SK-N-SH treated with all-trans-retinoic acid at 6 μM for 48 hours (cell line): ENCODE data around the gene CFI.

Experiments used
- ATAC-seq: fragments of 200-7000 bp; cut with Tn5 transposase; 3 replicates; pipeline ENCODE4 v1.9.1; 2020; ENCODE audit warnings: mild to moderate bottlenecking, moderate library complexity
- BACH2 ChIP-seq: fragments of 250-450 bp; sonication (Bioruptor Pico); IDR thresholded peaks from 2 replicates; pipeline ENCODE4 v1.9.0; 2021; ENCODE audit warnings: mild to moderate bottlenecking, borderline replicate concordance
- CSDC2 ChIP-seq: fragments of 250-450 bp; sonication (Bioruptor Pico); IDR thresholded peaks from 2 replicates; pipeline ENCODE4 v1.5.0; 2020; ENCODE audit warnings: mild to moderate bottlenecking, moderate library complexity
- ESRRG ChIP-seq: fragments of 250-450 bp; sonication (Bioruptor Pico); IDR thresholded peaks from 2 replicates; pipeline ENCODE4 v1.6.1; 2021; ENCODE audit warnings: mild to moderate bottlenecking
- GLIS3 ChIP-seq: fragments of 250-450 bp; sonication (Bioruptor Pico); IDR thresholded peaks from 2 replicates; pipeline ENCODE4 v1.5.0; 2020; ENCODE audit warnings: mild to moderate bottlenecking, moderate library complexity
- ISL1 ChIP-seq: fragments of 250-450 bp; sonication (Bioruptor Pico); IDR thresholded peaks from 2 replicates; pipeline ENCODE4 v2.1.2; 2022; ENCODE audit warnings: mild to moderate bottlenecking, moderate library complexity
- OSR1 ChIP-seq: fragments of 250-450 bp; sonication (Bioruptor Pico); IDR thresholded peaks from 2 replicates; pipeline ENCODE4 v1.8.0; 2022; ENCODE audit warnings: moderate library complexity, mild to moderate bottlenecking, inconsistent platforms
- POU6F1 ChIP-seq: fragments of 250-450 bp; sonication (Bioruptor Pico); IDR thresholded peaks from 2 replicates; pipeline ENCODE4 v1.8.0; 2021; ENCODE audit warnings: low read depth, mild to moderate bottlenecking, moderate library complexity, borderline replicate concordance
- RARB ChIP-seq: fragments of 250-450 bp; sonication (Bioruptor Pico); IDR thresholded peaks from 2 replicates; pipeline ENCODE4 v1.8.0; 2021; ENCODE audit warnings: mild to moderate bottlenecking, moderate library complexity
- SNAI2 ChIP-seq: fragments of 250-450 bp; sonication (Bioruptor Pico); IDR thresholded peaks from 2 replicates; pipeline ENCODE4 v1.5.0; 2020; ENCODE audit warnings: mild to moderate bottlenecking, moderate library complexity
- TCF4 ChIP-seq: fragments of 250-450 bp; sonication (Bioruptor Pico); IDR thresholded peaks from 2 replicates; pipeline ENCODE4 v1.8.0; 2021; ENCODE audit warnings: mild to moderate bottlenecking, moderate library complexity, borderline replicate concordance
- TOX ChIP-seq: fragments of 250-450 bp; sonication (Bioruptor Pico); IDR thresholded peaks from 2 replicates; pipeline ENCODE4 v1.8.0; 2021; ENCODE audit warnings: mild to moderate bottlenecking, moderate library complexity, borderline replicate concordance
- TSHZ2 ChIP-seq: fragments of 250-450 bp; sonication (Bioruptor Pico); IDR thresholded peaks from 2 replicates; pipeline ENCODE4 v1.5.0; 2020; ENCODE audit warnings: mild to moderate bottlenecking, moderate library complexity
- ZC3H10 ChIP-seq: fragments of 250-450 bp; sonication (Bioruptor Pico); IDR thresholded peaks from 2 replicates; pipeline ENCODE4 v1.5.1; 2021; ENCODE audit warnings: mild to moderate bottlenecking, moderate library complexity
- ZFP3 ChIP-seq: fragments of 250-450 bp; sonication (Bioruptor Pico); IDR thresholded peaks from 2 replicates; pipeline ENCODE4 v1.5.0; 2020; ENCODE audit warnings: mild to moderate bottlenecking, moderate library complexity
- ZFP30 ChIP-seq: fragments of 450-650 bp; formaldehyde crosslinking; IDR thresholded peaks from 2 replicates; pipeline ENCODE4 v1.5.0; 2022; ENCODE audit warnings: mild to moderate bottlenecking, moderate library complexity
- ZNF565 ChIP-seq: fragments of 450-650 bp; formaldehyde crosslinking; conservative IDR thresholded peaks from 2 replicates; pipeline ENCODE4 v1.5.0; 2020; ENCODE audit warnings: low read depth, mild to moderate bottlenecking, moderate library complexity
- ZNF70 ChIP-seq: fragments of 450-650 bp; formaldehyde crosslinking; IDR thresholded peaks from 2 replicates; pipeline ENCODE4 v1.5.0; 2020; ENCODE audit warnings: mild to moderate bottlenecking, moderate library complexity
- ZNF8 ChIP-seq: fragments of 450-650 bp; formaldehyde crosslinking; IDR thresholded peaks from 2 replicates; pipeline ENCODE4 v1.5.0; 2020; ENCODE audit warnings: mild to moderate bottlenecking, moderate library complexity
- TF ChIP-seq, protein P1 (sequence below): fragments of 250-450 bp; sonication (Bioruptor Pico); IDR thresholded peaks from 2 replicates; pipeline ENCODE4 v1.5.1; 2021; ENCODE audit warnings: mild to moderate bottlenecking, moderate library complexity
- TF ChIP-seq, protein P2 (sequence below): fragments of 250-450 bp; sonication (Bioruptor Pico); IDR thresholded peaks from 2 replicates; pipeline ENCODE4 v1.8.0; 2020; ENCODE audit warnings: mild to moderate bottlenecking, moderate library complexity, borderline replicate concordance

Gene CFI

GRCh38 chr4:109702950-109703663 lies 98.7 kb downstream of the CFI start, which contains the start of gene CASP6 (continued):
- TF ChIP-seq ZC3H10 (CRISPR knock-in tag), result peak; percentile 50; the same call in 1 of the 2 replicates
- no peak for TF ChIP-seq TCF4 (CRISPR knock-in tag)
- no peak for TF ChIP-seq BACH2
- 0 out of 2 replicates have a peak, but pooled peaks have one; percentile 38 for TF ChIP-seq RARB (CRISPR knock-in tag)
- no peak for TF ChIP-seq SNAI2 (CRISPR knock-in tag)

- ATAC-seq, result no peak
These were observed 100.0 kb downstream of the CFI start for GRCh38 chr4:109701566-109702410.

DNA sequence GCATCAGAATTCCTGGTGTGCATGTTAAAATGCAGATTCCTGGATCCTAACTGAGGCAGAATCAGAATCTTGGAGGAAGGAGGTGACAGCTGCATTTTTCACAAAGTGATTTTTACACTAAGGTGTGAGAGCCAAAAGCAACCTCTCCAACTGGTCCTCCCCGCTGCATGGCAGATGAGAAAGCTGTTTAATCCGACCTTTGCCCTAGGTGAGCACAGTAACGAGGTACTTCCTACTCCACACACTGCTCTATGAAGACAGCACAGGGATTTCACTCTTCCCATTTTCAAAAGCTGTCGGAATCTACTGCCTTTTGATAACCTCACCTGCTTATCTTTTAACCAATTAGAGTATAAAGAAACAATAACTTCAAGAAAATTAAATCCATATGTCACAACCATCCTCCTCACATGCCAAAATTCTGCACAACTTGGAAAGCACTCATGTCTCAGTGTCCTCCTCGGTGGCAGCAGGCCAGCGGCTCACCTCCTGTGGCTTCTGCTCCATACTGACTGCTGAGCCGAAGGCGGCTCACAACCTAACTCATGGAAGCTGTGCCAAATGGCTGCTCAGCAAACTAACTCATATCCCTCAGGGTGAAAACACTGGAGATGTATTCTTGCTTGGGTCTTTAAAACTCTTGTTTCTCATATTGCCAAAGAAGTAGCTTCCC lies 102.1 kb downstream of the CFI start:
- ATAC-seq, result no peak

More at GRCh38 chr4:109701566-109702410, 100.0 kb downstream of the CFI start:
- no peak for TF ChIP-seq ZC3H10 (CRISPR knock-in tag)
- TF ChIP-seq POU6F1 (CRISPR knock-in tag), result no peak
- no peak for TF ChIP-seq TCF4 (CRISPR knock-in tag)
- TF ChIP-seq, protein P1, sequence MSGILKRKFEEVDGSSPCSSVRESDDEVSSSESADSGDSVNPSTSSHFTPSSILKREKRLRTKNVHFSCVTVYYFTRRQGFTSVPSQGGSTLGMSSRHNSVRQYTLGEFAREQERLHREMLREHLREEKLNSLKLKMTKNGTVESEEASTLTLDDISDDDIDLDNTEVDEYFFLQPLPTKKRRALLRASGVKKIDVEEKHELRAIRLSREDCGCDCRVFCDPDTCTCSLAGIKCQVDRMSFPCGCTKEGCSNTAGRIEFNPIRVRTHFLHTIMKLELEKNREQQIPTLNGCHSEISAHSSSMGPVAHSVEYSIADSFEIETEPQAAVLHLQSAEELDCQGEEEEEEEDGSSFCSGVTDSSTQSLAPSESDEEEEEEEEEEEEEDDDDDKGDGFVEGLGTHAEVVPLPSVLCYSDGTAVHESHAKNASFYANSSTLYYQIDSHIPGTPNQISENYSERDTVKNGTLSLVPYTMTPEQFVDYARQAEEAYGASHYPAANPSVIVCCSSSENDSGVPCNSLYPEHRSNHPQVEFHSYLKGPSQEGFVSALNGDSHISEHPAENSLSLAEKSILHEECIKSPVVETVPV, result no peak
- no peak for TF ChIP-seq GLIS3 (CRISPR knock-in tag)
- TF ChIP-seq ZFP3 (CRISPR knock-in tag), result no peak
- no peak for TF ChIP-seq ZNF8 (CRISPR knock-in tag)
- TF ChIP-seq TOX (CRISPR knock-in tag), result no peak
- no peak for TF ChIP-seq ZNF565 (CRISPR knock-in tag)
- TF ChIP-seq SNAI2 (CRISPR knock-in tag), result no peak
- TF ChIP-seq OSR1 (CRISPR knock-in tag), result no peak
- no peak for TF ChIP-seq CSDC2
- TF ChIP-seq, all 23 proteins: peak for 0

More for the DNA sequence above, 102.1 kb downstream of the CFI start:
- TF ChIP-seq ZNF565 (CRISPR knock-in tag) (no peak), ZNF8 (CRISPR knock-in tag) (no peak), ISL1 (CRISPR knock-in tag) (no peak), RARB (CRISPR knock-in tag) (no peak), ZNF70 (CRISPR knock-in tag) (no peak), TCF4 (CRISPR knock-in tag) (no peak), CSDC2 (no peak), ZFP30 (CRISPR knock-in tag) (no peak), SNAI2 (CRISPR knock-in tag) (no peak), POU6F1 (CRISPR knock-in tag) (no peak), OSR1 (CRISPR knock-in tag) (no peak), BACH2 (no peak), ESRRG (CRISPR knock-in tag) (no peak), TOX (CRISPR knock-in tag) (no peak), TSHZ2 (no peak), ZC3H10 (CRISPR knock-in tag) (no peak)
- TF ChIP-seq, protein P2, sequence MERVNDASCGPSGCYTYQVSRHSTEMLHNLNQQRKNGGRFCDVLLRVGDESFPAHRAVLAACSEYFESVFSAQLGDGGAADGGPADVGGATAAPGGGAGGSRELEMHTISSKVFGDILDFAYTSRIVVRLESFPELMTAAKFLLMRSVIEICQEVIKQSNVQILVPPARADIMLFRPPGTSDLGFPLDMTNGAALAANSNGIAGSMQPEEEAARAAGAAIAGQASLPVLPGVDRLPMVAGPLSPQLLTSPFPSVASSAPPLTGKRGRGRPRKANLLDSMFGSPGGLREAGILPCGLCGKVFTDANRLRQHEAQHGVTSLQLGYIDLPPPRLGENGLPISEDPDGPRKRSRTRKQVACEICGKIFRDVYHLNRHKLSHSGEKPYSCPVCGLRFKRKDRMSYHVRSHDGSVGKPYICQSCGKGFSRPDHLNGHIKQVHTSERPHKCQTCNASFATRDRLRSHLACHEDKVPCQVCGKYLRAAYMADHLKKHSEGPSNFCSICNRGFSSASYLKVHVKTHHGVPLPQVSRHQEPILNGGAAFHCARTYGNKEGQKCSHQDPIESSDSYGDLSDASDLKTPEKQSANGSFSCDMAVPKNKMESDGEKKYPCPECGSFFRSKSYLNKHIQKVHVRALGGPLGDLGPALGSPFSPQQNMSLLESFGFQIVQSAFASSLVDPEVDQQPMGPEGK, result no peak
